Fibroblast of gingiva (primary cell): ENCODE data around the gene SH3GL1.
A peak's percentile ranks its signal among the peaks of the same experiment; 100 is the strongest.
"Not testable (repeated sequence)": the region's sequence is repeated elsewhere in the genome, so short reads cannot be mapped to it uniquely, and the experiment has no call there.

Experiments used
- DNase-seq: peaks from one replicate; pipeline ENCODE4 v3.0.0-alpha.2; 2011; ENCODE audit warnings: low read depth

SH3GL1 gene

GRCh38 chr19:4362831-4363545 lies 37.4 kb downstream of the SH3GL1 start:
- no peak for DNase-seq

- DNase-seq = no peak
Observed at GRCh38 chr19:4362101-4362828, 38.1 kb downstream of the SH3GL1 start.

- DNase-seq = no peak
Observed at GRCh38 chr19:4361152-4362046, 38.9 kb downstream of the SH3GL1 start.

DNA sequence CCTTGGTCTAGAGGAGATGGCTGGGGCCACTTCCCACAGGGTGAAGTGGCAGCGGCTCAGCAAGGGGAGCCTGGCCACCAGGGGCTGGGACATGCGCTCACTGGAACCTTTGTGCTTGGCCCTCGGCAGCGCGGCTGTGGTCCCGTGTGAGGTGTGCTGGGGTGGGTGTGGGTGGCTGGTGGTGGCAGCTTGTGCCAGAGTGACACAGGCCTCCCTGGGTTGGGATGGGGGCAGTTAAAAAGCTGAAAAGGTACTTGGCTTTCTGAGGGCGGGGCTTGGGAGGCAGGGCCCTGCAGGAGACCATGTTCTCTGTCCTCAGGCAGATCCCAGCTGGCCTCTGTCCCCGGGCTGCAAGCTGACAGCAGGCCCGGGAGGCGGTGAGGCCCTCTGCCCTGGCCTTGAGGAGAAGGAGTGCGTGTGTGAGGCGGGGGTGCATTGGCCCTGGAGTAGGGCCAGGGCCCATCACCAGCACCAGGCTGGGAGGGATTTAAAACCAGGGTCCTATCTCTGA lies 39.7 kb downstream of the SH3GL1 start:
- no peak for DNase-seq

DNA sequence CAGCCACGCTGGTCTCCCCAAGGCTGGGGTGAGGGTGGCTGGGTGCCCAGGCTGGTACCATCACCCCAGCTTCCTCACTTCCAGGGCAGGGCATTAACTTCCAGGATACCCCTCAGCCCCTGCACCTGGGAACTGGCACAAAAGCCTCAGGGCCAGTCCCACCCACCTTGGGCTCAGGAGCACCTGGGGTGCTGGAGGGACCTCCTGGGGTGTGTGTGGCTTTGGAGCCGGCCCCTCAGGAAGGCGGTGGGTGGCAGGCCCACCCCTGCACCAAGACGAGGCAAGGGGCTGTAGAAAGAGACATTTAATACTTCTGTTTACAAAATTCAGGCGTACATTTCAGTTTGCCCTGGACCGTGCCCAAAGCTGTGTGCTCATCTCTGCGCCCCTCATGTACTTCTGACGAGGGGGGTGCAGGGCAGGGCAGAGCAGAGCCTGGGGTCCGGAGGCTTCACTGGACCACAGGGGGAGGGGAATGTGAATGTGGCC lies 40.2 kb downstream of the SH3GL1 start:
- no peak for DNase-seq

DNA sequence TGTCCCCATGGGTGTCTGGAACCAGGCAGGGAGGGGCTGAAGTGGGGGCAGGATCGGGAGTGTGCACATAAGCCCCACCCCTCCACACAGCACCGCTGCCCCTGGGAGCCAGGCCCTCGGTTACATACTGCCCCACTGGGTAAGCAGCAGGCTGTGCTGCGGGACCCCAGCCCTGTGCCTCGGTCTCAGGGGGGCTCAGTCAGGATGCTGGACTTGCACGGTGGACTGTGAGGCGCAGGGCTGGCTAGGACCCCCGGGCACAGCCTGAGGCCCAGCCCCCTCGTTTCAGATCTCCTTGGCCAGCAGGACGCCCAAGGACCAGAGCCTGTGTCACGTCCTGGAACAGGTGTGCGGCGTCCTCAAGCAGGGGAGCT lies 40.7 kb downstream of the SH3GL1 start:
- no peak for DNase-seq

DNA sequence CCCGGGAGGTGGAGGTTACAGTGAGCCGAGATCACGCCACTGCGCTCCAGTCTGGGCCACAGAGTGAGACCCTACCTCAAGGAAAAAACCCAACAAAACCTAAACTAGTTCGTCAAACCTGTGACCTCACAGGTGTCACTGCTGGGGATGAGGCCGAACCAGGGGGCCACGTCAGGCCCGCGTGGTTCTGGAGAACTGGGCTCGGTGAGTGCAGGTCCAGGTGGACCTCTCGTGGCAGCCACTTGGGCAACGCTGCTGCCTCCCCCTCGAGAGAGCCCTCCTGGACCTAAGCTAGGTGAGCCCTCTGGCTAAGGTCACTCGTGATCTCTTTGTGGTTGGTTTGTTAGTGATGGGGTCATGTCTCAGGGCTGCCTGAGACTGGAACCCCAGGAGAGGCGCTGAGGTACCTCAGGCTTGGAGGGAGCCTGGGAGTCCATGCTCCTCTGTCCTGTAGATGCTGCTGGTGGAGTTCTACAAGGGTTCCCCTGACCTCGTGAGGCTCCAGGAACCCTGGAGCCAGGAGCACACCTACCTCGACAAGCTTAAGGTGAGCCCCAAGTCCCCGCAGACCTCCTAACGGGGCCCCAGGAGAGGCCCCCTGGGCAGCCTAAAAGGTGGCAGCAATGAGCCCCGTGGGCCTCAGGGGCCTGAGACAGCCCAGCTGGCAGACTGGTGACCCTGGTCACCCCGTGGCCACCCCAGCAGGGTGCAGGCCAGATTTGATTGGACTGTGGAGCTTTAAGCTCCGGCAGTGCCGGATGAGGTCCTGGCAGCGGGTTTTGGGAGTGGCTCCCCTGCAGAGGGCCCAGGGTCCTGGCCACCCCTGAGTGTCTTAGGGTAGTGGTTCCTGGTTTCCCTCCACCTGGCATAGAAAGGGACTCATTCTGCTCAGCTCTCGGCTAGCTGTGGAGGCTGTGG lies 41.4 kb downstream of the SH3GL1 start:
- DNase-seq = no peak

DNA sequence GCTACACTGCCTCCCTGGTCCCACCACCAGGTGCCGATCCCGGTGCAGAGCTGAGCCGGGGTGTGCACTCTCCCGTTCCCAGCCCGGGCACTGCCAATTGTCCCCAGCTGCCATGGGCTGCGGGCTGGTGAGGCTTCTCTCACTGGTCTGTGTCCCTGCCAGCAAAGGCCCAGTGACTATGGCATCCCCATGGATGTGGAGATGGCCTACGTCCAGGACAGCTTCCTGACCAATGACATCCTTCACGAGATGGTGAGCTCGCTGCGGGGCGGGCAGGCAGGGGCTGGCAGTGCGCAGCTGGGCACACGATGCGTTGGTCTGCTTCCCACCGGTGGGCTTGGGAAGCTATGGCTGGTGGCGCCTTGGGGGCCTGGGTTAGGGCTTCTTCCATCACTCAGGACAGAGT lies 42.4 kb downstream of the SH3GL1 start:
- DNase-seq = no peak

- no peak for DNase-seq
Observed at GRCh38 chr19:4357095-4357797, 43.1 kb downstream of the SH3GL1 start.

DNA sequence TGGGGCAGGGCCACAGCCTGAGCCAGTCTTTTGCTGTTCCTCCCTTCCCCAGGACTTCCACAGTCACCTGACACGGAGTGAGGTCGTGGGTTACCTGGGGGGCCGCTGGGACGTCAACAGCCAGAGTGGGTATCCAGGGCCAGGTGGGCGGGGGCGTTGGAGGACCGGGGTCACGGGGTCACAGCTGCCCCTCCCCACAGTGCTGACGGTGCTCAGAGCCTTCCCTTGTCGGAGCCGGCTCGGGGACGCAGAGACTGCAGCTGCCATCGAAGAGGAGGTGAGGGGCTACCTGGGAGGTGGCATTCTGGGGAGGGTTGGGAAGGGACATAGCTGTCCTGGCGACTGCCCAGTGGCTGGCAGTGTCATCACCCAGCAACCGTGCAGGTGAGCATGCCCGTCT lies 45.5 kb downstream of the SH3GL1 start:
- DNase-seq = no peak

DNA sequence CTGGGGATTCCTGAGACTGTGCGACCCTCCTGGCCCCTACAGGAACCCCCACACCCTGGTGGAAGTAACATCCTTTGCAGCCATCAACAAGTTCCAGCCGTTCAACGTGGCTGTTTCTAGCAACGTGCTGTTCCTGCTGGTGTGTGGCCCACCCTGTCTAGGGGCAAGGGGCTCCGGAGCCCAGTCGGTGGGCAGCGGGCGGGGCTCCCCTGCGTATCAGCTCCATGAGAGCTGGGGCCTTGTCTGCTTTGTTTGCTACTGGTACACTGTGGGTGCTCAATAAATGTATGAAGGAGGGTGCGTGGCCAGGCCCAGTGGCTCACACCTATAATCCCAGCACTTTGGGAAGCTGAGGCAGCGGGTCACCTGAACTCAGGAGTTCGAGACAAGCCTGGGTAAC lies 46.1 kb downstream of the SH3GL1 start:
- DNase-seq = no peak

DNA sequence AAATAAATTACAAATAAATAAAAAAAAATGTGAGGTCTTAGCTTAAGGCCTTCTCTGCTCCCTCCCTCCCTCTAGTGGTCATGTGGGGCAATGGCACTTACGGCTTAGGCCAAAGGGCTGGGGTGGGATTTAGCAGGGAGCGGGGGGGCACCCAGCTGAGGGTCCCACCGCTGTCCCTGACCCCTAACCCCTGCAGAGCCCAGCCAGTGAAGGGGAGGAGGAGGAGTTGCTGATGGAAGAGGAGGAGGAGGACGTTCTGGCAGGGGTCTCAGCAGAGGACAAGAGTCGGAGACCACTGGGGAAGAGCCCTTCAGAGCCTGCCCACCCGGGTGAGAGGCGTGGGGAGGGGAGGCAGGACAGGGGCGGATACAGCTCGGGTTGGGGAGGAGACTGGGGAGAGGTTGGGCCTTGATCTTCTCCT lies 47.6 kb downstream of the SH3GL1 start:
- DNase-seq = peak; percentile 60

GRCh38 chr19:4350726-4351125 lies 49.6 kb downstream of the SH3GL1 start:
- DNase-seq = no peak

GRCh38 chr19:4350111-4350510 lies 50.2 kb downstream of the SH3GL1 start:
- DNase-seq = no peak

DNA sequence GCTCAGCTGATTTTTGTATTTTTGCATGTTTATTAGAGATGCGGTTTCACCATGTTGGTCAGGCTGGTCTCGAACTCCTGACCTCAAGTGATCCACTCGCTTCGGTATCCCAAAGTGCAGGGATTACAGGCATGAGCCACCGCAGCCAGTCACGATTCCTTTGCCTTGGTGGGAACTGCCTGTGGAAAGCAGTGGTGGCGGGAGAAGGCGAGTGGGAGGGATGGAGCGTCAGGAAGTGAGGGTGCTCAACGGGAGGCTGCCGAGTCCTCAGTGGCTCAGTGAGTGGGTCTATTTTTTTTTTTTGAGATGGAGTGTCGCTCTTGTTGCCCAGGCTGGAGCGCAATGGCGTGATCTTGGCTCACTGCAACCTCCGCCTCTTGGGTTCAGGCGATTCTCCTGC lies 51.1 kb downstream of the SH3GL1 start:
- DNase-seq = not testable (repeated sequence)

GRCh38 chr19:4347521-4347920 lies 52.8 kb downstream of the SH3GL1 start:
- no peak for DNase-seq

DNA sequence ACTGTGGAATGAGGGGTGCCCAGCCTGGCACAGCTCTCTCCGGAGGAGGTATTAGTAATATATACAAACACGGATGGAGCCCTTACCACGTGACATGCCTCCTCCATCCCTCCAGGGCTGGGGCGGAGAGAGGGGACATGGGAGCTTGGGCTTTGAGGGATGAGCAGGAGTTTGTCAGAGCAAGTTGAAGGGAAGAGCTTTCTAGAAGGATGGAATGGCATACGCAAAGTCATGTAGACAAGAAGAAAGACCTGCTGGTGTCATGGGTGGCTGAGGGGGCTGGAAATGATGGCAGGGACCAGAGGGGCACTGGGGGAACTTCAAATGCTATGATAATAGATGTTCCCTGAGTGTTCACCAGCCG lies 54.3 kb downstream of the SH3GL1 start:
- DNase-seq = no peak

GRCh38 chr19:4345342-4346019 lies 54.9 kb downstream of the SH3GL1 start:
- no peak for DNase-seq

DNA sequence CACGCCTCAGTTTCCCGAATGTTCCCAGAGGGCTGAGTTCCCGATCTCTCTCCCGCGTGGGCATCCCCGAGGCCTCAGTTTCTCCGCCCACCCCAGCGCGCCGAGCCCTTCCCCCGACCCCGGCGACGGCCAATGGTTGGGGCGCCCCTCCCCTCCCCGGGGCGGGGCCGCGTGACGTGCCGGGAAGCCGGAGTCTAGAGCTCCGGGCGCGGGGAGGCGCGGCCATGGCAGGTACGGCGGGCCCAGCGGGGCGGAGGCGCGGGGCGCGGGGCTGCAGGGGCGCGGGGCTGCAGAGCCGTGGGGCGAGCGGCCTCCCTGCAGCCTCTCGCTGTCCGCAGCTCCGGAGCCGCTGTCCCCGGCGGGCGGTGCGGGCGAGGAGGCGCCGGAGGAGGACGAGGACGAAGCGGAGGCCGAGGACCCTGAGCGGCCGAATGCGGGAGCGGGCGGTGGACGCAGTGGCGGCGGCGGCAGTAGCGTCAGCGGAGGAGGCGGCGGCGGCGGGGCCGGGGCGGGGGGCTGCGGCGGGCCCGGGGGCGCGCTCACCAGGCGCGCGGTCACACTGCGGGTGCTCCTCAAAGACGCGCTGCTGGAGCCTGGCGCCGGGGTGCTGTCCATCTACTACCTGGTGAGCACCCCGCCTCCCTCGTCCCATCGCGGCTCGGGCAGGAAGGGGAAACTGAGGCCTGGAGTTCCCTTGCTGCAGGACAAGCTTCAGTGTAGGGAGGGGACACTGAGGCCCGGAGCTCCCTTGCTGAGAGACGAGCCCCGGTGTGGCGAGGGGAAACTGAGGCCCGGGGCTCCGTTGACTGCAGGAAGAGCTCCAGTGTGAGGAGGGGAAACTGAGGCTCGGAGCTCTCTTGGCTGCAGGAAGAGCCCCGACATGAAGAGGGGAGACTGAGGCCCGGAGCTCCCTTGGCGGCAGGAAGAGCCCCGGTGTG lies 56.7 kb downstream of the SH3GL1 start, which contains the start of gene MPND:
MPND (plus strand) TSS at position 193 of the 938 bp plus-strand sequence; CDS start at position 225, 32 bp downstream.
- DNase-seq = peak; percentile 75
